Uterus (tissue), 4 donors: ENCODE results near the gene AAR2. TPM values are rescaled to one million over a fixed set of nuclear protein-coding genes. Genes with fewer than 3 reads are reported as not detected.
A peak's percentile ranks its signal among the peaks of the same experiment; 100 is the strongest.

Source experiments
- DNase-seq, 2 donors: peaks; one replicate each; pipeline ENCODE4 v3.0.0-alpha.2; 2019 to 2020
- H3K27ac ChIP-seq, 2 donors: fragments of 200-600 bp; sonication (generic); 1 replicate in 1 of 2; 2 replicates in 1 of 2; pipeline ENCODE4 v1.5.1; 2016 to 2018
- H3K27me3 ChIP-seq, 2 donors: fragments of 200-600 bp; sonication (generic); one replicate each; pipeline ENCODE4 v1.5.1; 2018 to 2019; ENCODE audit warnings: control low read depth in 1 of 2
- H3K36me3 ChIP-seq, 2 donors: fragments of 200-600 bp; sonication (generic); one replicate each; pipeline ENCODE4 v1.5.1; 2019; ENCODE audit warnings: control low read depth in 1 of 2
- H3K4me1 ChIP-seq, 2 donors: fragments of 200-600 bp; sonication (generic); one replicate each; pipeline ENCODE4 v1.5.1; 2018 to 2019; ENCODE audit warnings: control low read depth in 1 of 2
- H3K4me3 ChIP-seq, 2 donors: fragments of 200-600 bp; sonication (generic); 1 replicate in 1 of 2; 2 replicates in 1 of 2; pipeline ENCODE4 v1.5.1; 2018 to 2019; ENCODE audit warnings: mild to moderate bottlenecking in 1 of 2
- H3K9me3 ChIP-seq, 2 donors: fragments of 200-600 bp; sonication (generic); one replicate each; pipeline ENCODE4 v1.5.1; 2019; ENCODE audit warnings: control low read depth in 1 of 2
- CTCF ChIP-seq, 4 experiments: fragments of 200-600 bp in 2 of 4; fragments of 450-650 bp in 2 of 4; sonication (generic) in 2 of 4; IDR thresholded peaks; one replicate each; pipeline ENCODE4 v1.5.1; 2016 to 2019; ENCODE audit warnings: antibody characterized with exemption in 4 of 4, mild to moderate bottlenecking in 2 of 4, moderate library complexity in 1 of 4
- POLR2A ChIP-seq, 2 donors: fragments of 450-650 bp; IDR thresholded peaks; one replicate each; pipeline ENCODE4 v1.6.1; 2016; ENCODE audit warnings: antibody characterized with exemption in 2 of 2, mild to moderate bottlenecking in 1 of 2, moderate library complexity in 1 of 2
- intact Hi-C: fragments of 100-400 bp; cut with DNase I; formaldehyde crosslinking; loops from one replicate; pipeline ENCODE4 v1.15.1; 2023; ENCODE audit warnings: low total_unique reads
- total RNA-seq, 4 donors: library from RNA; depleted of rRNA in 3 of 4; stranded (reverse); fragments of >200 nt in 3 of 4; gene quantifications; one replicate each; pipeline versions ENCODE4 v1.1.0 to v1.2.4, GENCODE V29; 2014 to 2023
- donor health status: DM: yes; HTN: yes; CAD: no.

AAR2 gene
- total RNA-seq, 4 donors from 2014 or later: 20.9 to 33.3 (median 25.2) TPM

GRCh38 chr20:36304786-36305495, 68.7 kb downstream of the AAR2 start:
- Histone ChIP-seq H3K36me3 (no peaks in the 10 kb centered on the region), H3K27me3 (peaks cover 8 to 12% of the 10 kb centered on the region in 2 donors), H3K9me3 (no peaks in the 10 kb centered on the region), H3K4me1 (peaks cover 0 to 12% of the 10 kb centered on the region in 2 donors), H3K27ac (no peak overlapping the region), H3K4me3 (no peak overlapping the region)
- no peak for DNase-seq
- no peak for TF ChIP-seq POLR2A (IDR thresholded peaks at IDR 0.05)
- no peak for TF ChIP-seq CTCF (IDR thresholded peaks at IDR 0.05)
- intact Hi-C loops: no loop called here

GRCh38 chr20:36305602-36306551, 69.6 kb downstream of the AAR2 start, which contains the start of gene DLGAP4:
Gene DLGAP4 (plus strand): TSS chr20:36306339. CDS start chr20:36431718, 125,379 bp downstream.
- Histone ChIP-seq H3K27ac (no peak within 1 kb of the TSS), H3K36me3 (no peaks in the 10 kb centered on the region), H3K4me3 (peak within 1 kb of the TSS in 1 of 2 donors; percentile 5), H3K27me3 (peaks cover 8 to 12% of the 10 kb centered on the region in 2 donors), H3K9me3 (no peaks in the 10 kb centered on the region), H3K4me1 (peaks cover 0 to 12% of the 10 kb centered on the region in 2 donors)
- DNase-seq: no peak
- no peak for TF ChIP-seq POLR2A (IDR thresholded peaks at IDR 0.05)
- no peak for TF ChIP-seq CTCF (IDR thresholded peaks at IDR 0.05)
- intact Hi-C loops: no loop called here

Other genes starting within 250 kb of the AAR2 start
- gene EPB41L1, start 81.7 kb upstream of the AAR2 start, total RNA-seq: 10 to 100 TPM in 2 of 4 donors, 1 to 10 TPM in 2; 4.9 to 69.2 (median 33.2) TPM
- gene DLGAP4, start 69.9 kb downstream of the AAR2 start, total RNA-seq: 100 to 1,000 TPM in 2 of 4 donors, 10 to 100 TPM in 2; 38.6 to 193 (median 80.5) TPM